ENCODE measurements around the gene TSHZ1. TPM values are rescaled to one million over a fixed set of nuclear protein-coding genes. Genes with fewer than 3 reads are reported as not detected.

TSHZ1 gene
- total and polyA plus RNA-seq, 5 donors from 2014 or later: 1.1 to 16.4 (median 1.5) TPM

DNA sequence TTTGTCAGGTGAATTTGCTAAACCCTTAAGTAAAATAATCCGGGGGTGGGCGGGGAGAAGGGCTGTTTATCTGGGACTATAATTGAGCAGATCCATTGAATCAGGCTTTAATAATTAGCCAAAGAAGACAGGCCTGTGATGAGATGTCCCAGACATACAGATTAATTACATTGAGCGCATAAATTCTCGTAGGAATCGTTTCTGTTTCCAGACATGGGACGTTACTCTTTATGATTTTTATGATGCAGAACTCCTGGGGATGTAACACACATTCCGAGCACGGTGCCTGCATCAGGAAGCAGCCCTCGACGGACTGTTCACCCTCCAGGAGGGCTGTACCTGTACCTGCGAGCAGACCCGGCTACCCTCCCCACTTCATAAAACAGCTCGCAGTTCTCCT lies 128.0 kb downstream of the TSHZ1 start:
- Mint-ChIP-seq H3K9me3 (peaks cover 0 to 2% (median 0%) of the 10 kb centered on the region in 7 donors), H3K27ac (no peak overlapping the region), H3K36me3 (no peaks in the 10 kb centered on the region), H3K4me3 (no peak overlapping the region), H3K27me3 (peaks cover 4% of the 10 kb centered on the region), H3K4me1 (no peaks in the 10 kb centered on the region)
- H3K9me3 ChIP-seq (ENCODE audit: control insufficient read depth in 2 of 2, low read length in 2 of 2): no peaks in the 10 kb centered on the region
- no peak overlapping the region for H3K27ac ChIP-seq (ENCODE audit: insufficient read depth, low read length, poor library complexity, severe bottlenecking)
- H3K36me3 ChIP-seq (ENCODE audit: control insufficient read depth, insufficient read depth, low read length): no peaks in the 10 kb centered on the region
- ATAC-seq (ENCODE audit: low read depth in 2 of 2): no peak
- H3K4me1 ChIP-seq (ENCODE audit: control insufficient read depth, insufficient read depth, low read length, poor library complexity, severe bottlenecking): no peaks in the 10 kb centered on the region
- DNase-seq: no peak
- no peaks in the 10 kb centered on the region for H3K27me3 ChIP-seq (ENCODE audit: control insufficient read depth, insufficient read depth, low read length)
- H3K4me3 ChIP-seq (ENCODE audit: low read depth, low read length): no peak overlapping the region

Other genes starting within 250 kb of the TSHZ1 start
- 25.5 TPM for gene PTGR3, start 1.7 kb upstream of the TSHZ1 start, total RNA-seq
- 10 to 100 TPM; 18.6 to 33.3 (median 25.8) TPM for gene PTGR3, start 1.7 kb upstream of the TSHZ1 start, polyA plus RNA-seq
- gene SMIM21, start 216.9 kb downstream of the TSHZ1 start, total RNA-seq: not detected
- gene SMIM21, start 216.9 kb downstream of the TSHZ1 start, polyA plus RNA-seq: not detected

Measured in CD4-positive, CD25-positive, alpha-beta regulatory T cell (primary cell).